ENCODE measurements around the gene UBE2QL1. TPM values are rescaled to one million over a fixed set of nuclear protein-coding genes. Genes with fewer than 3 reads are reported as not detected.

The UBE2QL1 gene
- total RNA-seq, 1 donor from 2014 or later: not detected

GRCh38 chr5:6461006-6461405 is 12.3 kb downstream of the UBE2QL1 start:
- peaks cover 11% of the 10 kb centered on the region for H3K27me3 Mint-ChIP-seq (ENCODE audit: unreplicated experiment)
- H3K4me3 Mint-ChIP-seq (ENCODE audit: unreplicated experiment): no peak overlapping the region
- no peak overlapping the region for H3K27ac Mint-ChIP-seq (ENCODE audit: unreplicated experiment)
- H3K9me3 Mint-ChIP-seq (ENCODE audit: unreplicated experiment): no peaks in the 10 kb centered on the region
- no peak for DNase-seq (ENCODE audit: extremely low spot score, unreplicated experiment)
- TF ChIP-seq, protein P1, sequence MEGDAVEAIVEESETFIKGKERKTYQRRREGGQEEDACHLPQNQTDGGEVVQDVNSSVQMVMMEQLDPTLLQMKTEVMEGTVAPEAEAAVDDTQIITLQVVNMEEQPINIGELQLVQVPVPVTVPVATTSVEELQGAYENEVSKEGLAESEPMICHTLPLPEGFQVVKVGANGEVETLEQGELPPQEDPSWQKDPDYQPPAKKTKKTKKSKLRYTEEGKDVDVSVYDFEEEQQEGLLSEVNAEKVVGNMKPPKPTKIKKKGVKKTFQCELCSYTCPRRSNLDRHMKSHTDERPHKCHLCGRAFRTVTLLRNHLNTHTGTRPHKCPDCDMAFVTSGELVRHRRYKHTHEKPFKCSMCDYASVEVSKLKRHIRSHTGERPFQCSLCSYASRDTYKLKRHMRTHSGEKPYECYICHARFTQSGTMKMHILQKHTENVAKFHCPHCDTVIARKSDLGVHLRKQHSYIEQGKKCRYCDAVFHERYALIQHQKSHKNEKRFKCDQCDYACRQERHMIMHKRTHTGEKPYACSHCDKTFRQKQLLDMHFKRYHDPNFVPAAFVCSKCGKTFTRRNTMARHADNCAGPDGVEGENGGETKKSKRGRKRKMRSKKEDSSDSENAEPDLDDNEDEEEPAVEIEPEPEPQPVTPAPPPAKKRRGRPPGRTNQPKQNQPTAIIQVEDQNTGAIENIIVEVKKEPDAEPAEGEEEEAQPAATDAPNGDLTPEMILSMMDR (IDR thresholded peaks at IDR 0.05): no peak
- no peaks in the 10 kb centered on the region for H3K36me3 Mint-ChIP-seq (ENCODE audit: unreplicated experiment)
- H3K4me1 Mint-ChIP-seq (ENCODE audit: unreplicated experiment): no peaks in the 10 kb centered on the region

- no peaks in the 10 kb centered on the region for H3K4me1 Mint-ChIP-seq (ENCODE audit: unreplicated experiment)
- no peaks in the 10 kb centered on the region for H3K9me3 Mint-ChIP-seq (ENCODE audit: unreplicated experiment)
- DNase-seq (ENCODE audit: extremely low spot score, unreplicated experiment): peak; percentile 80
- peaks cover 14% of the 10 kb centered on the region for H3K27me3 Mint-ChIP-seq (ENCODE audit: unreplicated experiment)
- TF ChIP-seq, protein P1 (IDR thresholded peaks at IDR 0.05): no peak
- H3K27ac Mint-ChIP-seq (ENCODE audit: unreplicated experiment): no peak overlapping the region
- no peak overlapping the region for H3K4me3 Mint-ChIP-seq (ENCODE audit: unreplicated experiment)
- no peaks in the 10 kb centered on the region for H3K36me3 Mint-ChIP-seq (ENCODE audit: unreplicated experiment)
These were observed 13.4 kb downstream of the UBE2QL1 start for GRCh38 chr5:6461793-6462650.

GRCh38 chr5:6462671-6463070 is 14.0 kb downstream of the UBE2QL1 start:
- no peaks in the 10 kb centered on the region for H3K9me3 Mint-ChIP-seq (ENCODE audit: unreplicated experiment)
- H3K4me3 Mint-ChIP-seq (ENCODE audit: unreplicated experiment): no peak overlapping the region
- H3K36me3 Mint-ChIP-seq (ENCODE audit: unreplicated experiment): no peaks in the 10 kb centered on the region
- DNase-seq (ENCODE audit: extremely low spot score, unreplicated experiment): no peak
- H3K4me1 Mint-ChIP-seq (ENCODE audit: unreplicated experiment): no peaks in the 10 kb centered on the region
- peaks cover 14% of the 10 kb centered on the region for H3K27me3 Mint-ChIP-seq (ENCODE audit: unreplicated experiment)
- H3K27ac Mint-ChIP-seq (ENCODE audit: unreplicated experiment): no peak overlapping the region
- TF ChIP-seq, protein P1 (IDR thresholded peaks at IDR 0.05): no peak

GRCh38 chr5:6464441-6464840 is 15.8 kb downstream of the UBE2QL1 start:
- Mint-ChIP-seq H3K4me1 (ENCODE audit: unreplicated experiment) (no peaks in the 10 kb centered on the region), H3K27ac (ENCODE audit: unreplicated experiment) (no peak overlapping the region), H3K36me3 (ENCODE audit: unreplicated experiment) (no peaks in the 10 kb centered on the region), H3K27me3 (ENCODE audit: unreplicated experiment) (peaks cover 26% of the 10 kb centered on the region), H3K9me3 (ENCODE audit: unreplicated experiment) (no peaks in the 10 kb centered on the region), H3K4me3 (ENCODE audit: unreplicated experiment) (no peak overlapping the region)
- peak; percentile 59 for DNase-seq (ENCODE audit: extremely low spot score, unreplicated experiment)
- TF ChIP-seq, protein P1 (IDR thresholded peaks at IDR 0.05): no peak
